Keratinocyte (primary cell): Measurements from ENCODE around the gene ANGPTL2. TPM values are rescaled to one million over a fixed set of nuclear protein-coding genes. Genes with fewer than 3 reads are reported as not detected.

Source experiments
- DNase-seq: peaks from one replicate; pipeline ENCODE4 v3.0.0-alpha.2; 2011; ENCODE audit warnings: low read depth, missing footprints, low spot score
- FAIRE-seq: peaks from 2 replicates; lab custom pipeline; 2011; peaks lifted over from hg19 to GRCh38; lab: Jason Lieb, UNC
- H2AFZ ChIP-seq: 2 replicates; pipeline ENCODE4 v1.6.0; 2012; ENCODE audit warnings: low read length, control low read depth, inconsistent platforms; ENCODE audit not compliant: control insufficient read depth
- H3K27ac ChIP-seq: 2 replicates; pipeline ENCODE4 v1.5.1; 2011; ENCODE audit warnings: low read length; ENCODE audit not compliant: control insufficient read depth, insufficient read depth
- H3K27me3 ChIP-seq: 3 replicates; pipeline ENCODE4 v1.6.0; 2011; ENCODE audit warnings: low read length; ENCODE audit not compliant: control insufficient read depth, insufficient read depth; ENCODE audit errors: extremely low read depth
- H3K36me3 ChIP-seq, 2 experiments: 2 replicates in 1 of 2; 3 replicates in 1 of 2; pipeline ENCODE4 v1.5.1; 2011; ENCODE audit warnings: low read length in 2 of 2, mild to moderate bottlenecking in 1 of 2; ENCODE audit not compliant: control insufficient read depth in 2 of 2, insufficient read depth in 2 of 2; ENCODE audit errors: extremely low read depth in 1 of 2
- H3K4me1 ChIP-seq: 3 replicates; pipeline ENCODE4 v1.5.1; 2011; ENCODE audit warnings: low read length; ENCODE audit not compliant: control insufficient read depth, insufficient read depth; ENCODE audit errors: extremely low read depth
- H3K4me2 ChIP-seq: 3 replicates; pipeline ENCODE4 v1.6.0; 2011; ENCODE audit warnings: low read depth, low read length; ENCODE audit not compliant: control insufficient read depth, insufficient read depth; ENCODE audit errors: extremely low read depth
- H3K4me3 ChIP-seq, 3 experiments: fragments of 200-600 bp in 1 of 3; sonication (generic) in 1 of 3; 2 replicates in 2 of 3; 3 replicates in 1 of 3; pipeline ENCODE4 v1.5.1; 2011 to 2016; ENCODE audit warnings: low read length in 3 of 3, mild to moderate bottlenecking in 3 of 3, control low read depth in 2 of 3, inconsistent platforms in 1 of 3, low read depth in 1 of 3, mixed read lengths in 1 of 3, mixed run types in 1 of 3, moderate library complexity in 1 of 3; ENCODE audit not compliant: control insufficient read depth in 2 of 3, insufficient read depth in 2 of 3; ENCODE audit errors: extremely low read depth in 1 of 3
- H3K79me2 ChIP-seq: 2 replicates; pipeline ENCODE4 v1.6.0; 2012; ENCODE audit warnings: low read length; ENCODE audit not compliant: control insufficient read depth, insufficient read depth
- H3K9ac ChIP-seq: 3 replicates; pipeline ENCODE4 v1.6.0; 2011; ENCODE audit warnings: low read length; ENCODE audit not compliant: control insufficient read depth, insufficient read depth; ENCODE audit errors: extremely low read depth
- H3K9me1 ChIP-seq: 3 replicates; pipeline ENCODE4 v1.6.0; 2011; ENCODE audit warnings: low read length; ENCODE audit not compliant: control insufficient read depth, insufficient read depth; ENCODE audit errors: extremely low read depth
- H3K9me3 ChIP-seq: 2 replicates; pipeline ENCODE4 v1.5.1; 2012; ENCODE audit warnings: low read depth, low read length; ENCODE audit not compliant: control insufficient read depth
- H4K20me1 ChIP-seq: 3 replicates; pipeline ENCODE4 v1.6.0; 2011; ENCODE audit warnings: low read length; ENCODE audit not compliant: control insufficient read depth, insufficient read depth; ENCODE audit errors: extremely low read depth
- EZH2 ChIP-seq: IDR thresholded peaks from one replicate; pipeline ENCODE4 v1.6.1; 2012; ENCODE audit warnings: inconsistent platforms, mild to moderate bottlenecking, low read length, moderate library complexity
- dilution Hi-C: fragments of 300-500 bp; cut with MboI; formaldehyde crosslinking; loops from one replicate; pipeline ENCODE4 v1.7.0; 2020; ENCODE audit warnings: low sequenced_read_pairs; ENCODE audit not compliant: extremely low pct_ligation_motif_present
- polyA plus RNA-seq, 5 experiments: library from polyadenylated mRNA; depleted of rRNA in 3 of 5; stranded (reverse) in 3 of 5; stranded (forward) in 1 of 5; unstranded in 1 of 5; fragments of >200 nt; gene quantifications; 1 replicate in 1 of 5; 2 replicates in 3 of 5; 3 replicates in 1 of 5; pipeline versions ENCODE4 v1.2.1 to v1.2.3, GENCODE V29; 2011 to 2012; ENCODE audit warnings: missing spikeins in 2 of 5, low read depth in 1 of 5, low replicate concordance in 1 of 5
- TF ChIP-seq, protein P1 (sequence below), 3 experiments: IDR thresholded peaks in 1 of 3; conservative IDR thresholded peaks in 1 of 3; optimal IDR thresholded peaks in 1 of 3; 2 replicates in 2 of 3; 3 replicates in 1 of 3; pipeline versions ENCODE3 to v1.5.1; 2011; ENCODE audit warnings: low read length in 3 of 3, mild to moderate bottlenecking in 3 of 3, moderate library complexity in 2 of 3, control low read depth in 1 of 3, inconsistent platforms in 1 of 3; ENCODE audit not compliant: insufficient read depth in 2 of 3; ENCODE audit errors: extremely low read depth in 1 of 3

The ANGPTL2 gene
- polyA plus RNA-seq, 1 donor (not counting 4 experiments of a cell fraction or from before 2014, with no cell fraction given) = 0.18 TPM

DNA sequence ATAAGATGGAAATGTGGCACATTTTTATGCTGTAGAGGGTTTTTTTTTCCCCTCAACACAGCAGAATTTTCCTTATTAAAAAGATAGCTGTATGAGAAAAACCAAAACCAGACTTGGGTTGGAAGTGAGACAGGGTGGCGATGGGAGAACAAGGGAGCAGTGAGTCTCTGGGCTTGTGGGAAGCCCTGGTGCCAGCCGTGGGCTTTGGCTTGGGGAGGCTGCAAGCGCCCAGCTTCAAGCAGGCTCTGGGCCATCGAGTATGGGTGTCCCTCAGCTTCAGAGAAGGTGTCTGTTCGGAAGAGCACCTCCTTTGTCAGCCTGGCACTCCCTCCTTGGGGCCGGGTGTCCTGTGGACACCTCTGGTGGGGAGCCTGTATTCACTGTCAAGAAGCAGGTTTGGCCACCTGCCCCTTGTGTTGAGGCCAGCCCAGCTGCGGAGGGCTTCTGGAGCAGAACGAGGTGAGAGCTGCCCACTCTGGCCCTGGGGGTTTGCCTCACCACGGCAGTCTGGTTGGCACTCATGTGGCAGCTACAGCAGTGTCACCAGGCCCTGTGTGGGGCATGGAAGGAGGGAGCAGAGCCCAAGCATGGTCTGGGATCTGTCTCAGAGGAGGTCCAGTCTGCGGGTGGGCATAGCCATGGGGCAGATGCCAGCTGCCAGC, 37.6 kb upstream of the ANGPTL2 start:
- H3K9me3 ChIP-seq = no peaks in the 10 kb centered on the region
- no peaks in the 10 kb centered on the region for H3K36me3 ChIP-seq
- DNase-seq (no peak), FAIRE-seq (no peak)
- H3K27ac ChIP-seq = no peak overlapping the region
- dilution Hi-C loops = no loop called here
- H3K79me2 ChIP-seq = no peaks in the 10 kb centered on the region
- H2AFZ ChIP-seq = no peak overlapping the region
- H3K9ac ChIP-seq = no peak overlapping the region
- no peaks in the 10 kb centered on the region for H3K9me1 ChIP-seq
- no peaks in the 10 kb centered on the region for H4K20me1 ChIP-seq
- no peak overlapping the region for H3K4me3 ChIP-seq
- peaks cover 21% of the 10 kb centered on the region for H3K4me1 ChIP-seq
- H3K27me3 ChIP-seq = no peaks in the 10 kb centered on the region
- no peak overlapping the region for H3K4me2 ChIP-seq
- TF ChIP-seq, protein P1, sequence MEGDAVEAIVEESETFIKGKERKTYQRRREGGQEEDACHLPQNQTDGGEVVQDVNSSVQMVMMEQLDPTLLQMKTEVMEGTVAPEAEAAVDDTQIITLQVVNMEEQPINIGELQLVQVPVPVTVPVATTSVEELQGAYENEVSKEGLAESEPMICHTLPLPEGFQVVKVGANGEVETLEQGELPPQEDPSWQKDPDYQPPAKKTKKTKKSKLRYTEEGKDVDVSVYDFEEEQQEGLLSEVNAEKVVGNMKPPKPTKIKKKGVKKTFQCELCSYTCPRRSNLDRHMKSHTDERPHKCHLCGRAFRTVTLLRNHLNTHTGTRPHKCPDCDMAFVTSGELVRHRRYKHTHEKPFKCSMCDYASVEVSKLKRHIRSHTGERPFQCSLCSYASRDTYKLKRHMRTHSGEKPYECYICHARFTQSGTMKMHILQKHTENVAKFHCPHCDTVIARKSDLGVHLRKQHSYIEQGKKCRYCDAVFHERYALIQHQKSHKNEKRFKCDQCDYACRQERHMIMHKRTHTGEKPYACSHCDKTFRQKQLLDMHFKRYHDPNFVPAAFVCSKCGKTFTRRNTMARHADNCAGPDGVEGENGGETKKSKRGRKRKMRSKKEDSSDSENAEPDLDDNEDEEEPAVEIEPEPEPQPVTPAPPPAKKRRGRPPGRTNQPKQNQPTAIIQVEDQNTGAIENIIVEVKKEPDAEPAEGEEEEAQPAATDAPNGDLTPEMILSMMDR (optimal IDR thresholded peaks at IDR 0.05 in 1 of 3, IDR thresholded peaks at IDR 0.05 in 1 of 3, conservative IDR thresholded peaks at IDR 0.05 in 1 of 3; ENCODE audit: extremely low read depth in 1 of 3, insufficient read depth in 2 of 3, low read length in 3 of 3) = no peak
- TF ChIP-seq EZH2 = no peak

DNA sequence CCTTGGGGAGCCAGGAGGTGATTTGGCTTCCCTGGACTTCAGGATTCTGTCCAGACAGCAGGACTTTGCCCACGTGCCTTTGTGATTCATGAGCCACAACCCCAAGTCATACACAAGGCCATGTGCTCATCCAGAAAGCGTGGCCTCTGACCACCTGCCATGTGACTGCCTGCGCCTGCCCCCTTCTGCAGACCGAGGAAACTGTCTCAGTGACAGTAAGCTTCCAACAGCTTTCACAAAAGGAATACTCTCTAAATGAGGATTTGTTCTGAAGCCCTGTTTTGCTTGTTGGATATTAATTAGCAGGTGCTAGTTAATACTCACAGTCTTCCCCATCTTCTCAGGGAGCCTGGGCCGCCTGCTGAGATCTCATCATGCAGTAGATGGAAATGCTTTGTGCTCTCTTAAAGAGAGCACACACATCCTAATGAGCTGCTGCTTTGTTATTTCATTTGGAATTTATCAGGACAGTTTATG, 36.9 kb upstream of the ANGPTL2 start:
- TF ChIP-seq, protein P1 (optimal IDR thresholded peaks at IDR 0.05 in 1 of 3, IDR thresholded peaks at IDR 0.05 in 1 of 3, conservative IDR thresholded peaks at IDR 0.05 in 1 of 3; ENCODE audit: extremely low read depth in 1 of 3, insufficient read depth in 2 of 3, low read length in 3 of 3) = no peak
- TF ChIP-seq EZH2 = no peak
- no peaks in the 10 kb centered on the region for H3K79me2 ChIP-seq
- no peaks in the 10 kb centered on the region for H4K20me1 ChIP-seq
- H2AFZ ChIP-seq = no peak overlapping the region
- H3K9me1 ChIP-seq = no peaks in the 10 kb centered on the region
- no peaks in the 10 kb centered on the region for H3K27me3 ChIP-seq
- DNase-seq (no peak), FAIRE-seq (no peak)
- no peaks in the 10 kb centered on the region for H3K9me3 ChIP-seq
- no peak overlapping the region for H3K4me2 ChIP-seq
- H3K4me1 ChIP-seq = peaks cover 21% of the 10 kb centered on the region
- dilution Hi-C loops = no loop called here
- no peaks in the 10 kb centered on the region for H3K36me3 ChIP-seq
- no peak overlapping the region for H3K9ac ChIP-seq
- H3K4me3 ChIP-seq = no peak overlapping the region
- H3K27ac ChIP-seq = no peak overlapping the region
